ENCODE results near the gene TENT5C.

GRCh38 chr1:117664314-117664713 is 58.5 kb downstream of the TENT5C start:
- TF ChIP-seq CTCF (IDR thresholded peaks at IDR 0.05) (no peak), POLR2A (IDR thresholded peaks at IDR 0.05) (peak in 1 of 4 donors; percentile 27)
